Hypothalamus (tissue), 51 donors: ENCODE results near the gene NT5C1B.

Experiments used
- DNase-seq, 51 donors: peaks; one replicate each; lab custom pipeline; 2025; lab: John Stamatoyannopoulos, UW

Gene NT5C1B

DNA sequence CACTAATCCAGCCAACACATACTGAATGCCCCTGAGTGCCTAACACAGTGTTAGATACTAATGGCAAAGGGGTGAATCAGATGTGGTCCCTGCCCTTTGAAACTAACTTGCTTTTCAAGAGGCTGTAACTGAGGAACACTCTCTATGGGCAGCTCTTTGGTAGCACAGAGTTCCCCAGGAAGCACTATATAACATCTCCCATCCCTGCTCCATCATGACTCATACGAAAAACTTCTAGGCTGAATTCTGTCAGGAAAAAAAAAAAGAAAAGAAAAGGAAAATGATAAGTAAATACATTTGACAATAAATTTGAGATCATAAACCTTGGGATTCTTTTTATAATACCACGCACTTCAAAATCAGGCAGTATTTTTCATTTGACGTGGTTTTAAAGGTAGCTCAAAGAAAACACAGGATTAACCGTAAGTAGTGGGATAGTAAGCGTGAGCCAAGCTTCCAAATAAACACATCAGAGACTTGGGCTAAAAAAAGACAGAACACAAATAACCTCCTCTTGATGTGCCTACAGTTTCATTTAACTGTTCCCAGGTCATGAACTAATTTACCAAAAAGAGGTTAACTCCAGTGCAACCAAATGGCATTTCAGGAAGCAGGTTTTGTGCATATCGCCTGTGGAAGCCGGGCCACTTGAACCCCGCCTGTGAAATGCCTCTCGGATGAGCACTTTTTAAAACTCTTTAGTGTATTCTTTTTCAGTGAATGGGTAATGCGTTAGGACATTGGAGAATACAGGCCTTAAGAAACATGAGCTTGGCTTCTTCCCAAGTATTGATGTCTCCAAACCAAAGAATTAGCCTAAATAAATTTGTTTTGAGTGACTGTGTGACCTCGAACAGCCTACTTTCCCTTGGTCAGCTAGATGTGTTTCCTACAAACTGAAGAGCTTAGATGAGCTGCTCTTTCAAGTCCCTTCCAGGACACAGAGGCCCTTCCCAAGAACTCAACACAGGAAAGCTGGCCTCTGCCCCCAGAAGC, 71.0 kb downstream of the NT5C1B start:
- DNase-seq = no peak

DNA sequence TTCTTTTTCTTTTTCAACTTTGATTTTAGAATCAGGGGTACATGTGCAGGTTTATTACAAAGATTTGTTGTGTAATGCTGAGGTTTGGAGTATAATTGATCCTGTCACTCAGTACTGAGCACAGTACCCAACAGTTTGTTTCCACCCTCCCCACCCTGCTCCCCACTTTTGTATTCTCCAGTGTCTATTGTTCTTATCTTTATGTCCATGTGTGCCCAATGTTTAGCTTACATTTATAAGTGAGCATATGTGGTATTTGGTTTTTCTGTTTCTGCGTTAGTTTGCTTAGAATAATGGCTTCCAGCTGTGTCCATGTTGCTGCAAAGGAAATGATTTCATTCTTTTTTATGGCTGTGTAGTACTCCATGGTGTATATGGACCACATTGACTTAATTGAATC, 72.0 kb downstream of the NT5C1B start:
- DNase-seq = no peak

DNA sequence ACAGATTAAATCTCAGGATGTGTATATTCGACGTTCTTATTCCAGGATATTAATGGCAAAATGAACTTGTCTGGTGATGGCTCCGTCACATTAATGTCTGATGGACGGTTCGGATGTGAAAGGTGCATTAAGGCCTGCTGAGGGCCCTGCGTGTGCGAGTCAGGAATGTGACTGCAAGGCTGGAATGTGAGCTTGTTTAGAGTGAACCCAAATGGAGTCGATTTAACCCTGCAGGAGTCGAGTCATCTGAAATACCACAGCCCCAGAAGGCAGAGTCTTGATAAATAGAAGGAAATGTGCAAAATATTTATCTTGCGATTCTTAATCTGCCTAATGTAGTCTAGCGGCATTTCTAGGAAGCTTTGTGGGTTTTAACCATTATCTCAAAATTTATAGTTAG, 73.3 kb downstream of the NT5C1B start:
- DNase-seq = no peak

DNA sequence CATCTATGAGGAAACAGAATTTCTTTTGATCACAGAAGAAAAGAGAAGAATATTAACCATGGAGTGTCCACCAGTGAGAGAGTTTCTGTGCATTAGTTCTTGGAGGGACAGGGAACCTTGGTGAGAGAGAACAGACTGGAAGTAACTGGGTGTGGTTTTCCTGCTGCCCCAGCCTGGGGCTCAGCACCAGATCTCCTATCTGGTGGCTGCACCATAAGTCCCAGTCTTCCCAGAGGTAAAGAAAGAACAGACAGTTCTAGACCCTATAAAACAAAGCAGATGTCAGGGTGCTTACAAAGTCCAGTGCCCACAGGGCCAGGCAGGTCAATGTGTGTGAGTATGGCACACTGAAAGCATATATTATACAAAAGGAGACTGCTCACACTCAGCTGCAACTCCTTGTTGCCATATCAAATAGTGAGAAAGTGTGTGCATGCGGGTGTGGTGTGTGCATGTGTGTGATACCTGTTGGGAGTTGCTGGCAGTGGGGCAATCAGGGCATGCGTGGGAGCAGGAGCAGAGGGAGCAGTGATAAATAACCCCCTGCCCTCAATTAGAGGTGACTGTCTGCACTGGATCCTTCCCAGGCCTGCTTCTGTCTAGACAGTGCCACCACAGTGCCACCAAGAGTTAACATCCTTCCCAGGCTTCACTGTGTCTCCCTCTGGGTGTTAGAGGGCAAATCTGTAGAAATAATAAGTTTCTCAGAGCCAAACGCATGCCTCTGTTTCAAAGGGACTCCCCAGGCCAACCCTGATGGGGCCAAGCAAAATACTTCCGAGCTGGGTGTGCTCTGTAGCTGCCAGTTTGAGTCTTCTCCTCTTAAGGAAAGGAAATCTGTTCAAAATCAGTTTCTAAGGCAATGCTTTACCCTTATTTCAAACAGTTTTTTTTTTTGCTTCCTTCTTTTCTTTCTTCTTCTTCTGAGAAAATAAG, 74.6 kb downstream of the NT5C1B start:
- no peak for DNase-seq
